ENCODE results near the gene CC2D2B. TPM values are rescaled to one million over a fixed set of nuclear protein-coding genes. Genes with fewer than 3 reads are reported as not detected.

The CC2D2B gene
- total RNA-seq, 1 experiment from 2014 or later = not detected

GRCh38 chr10:95867866-95868265 lies 39.9 kb upstream of the CC2D2B start:
- H3F3A ChIP-seq (ENCODE audit: insufficient read depth, low read depth) = no peaks in the 10 kb centered on the region
- ChIA-PET POLR2A (ENCODE audit: unreplicated experiment) (no interaction called here), CTCF (no interaction called here)
- H3K27ac ChIP-seq = no peak overlapping the region
- no peak for DNase-seq
- no peak for TF ChIP-seq EZH2 (IDR thresholded peaks at IDR 0.05; ENCODE audit: low read depth)
- TF ChIP-seq CTCF (conservative IDR thresholded peaks at IDR 0.05) = no peak
- BruUV-seq (replicated peaks) = no TSS peak
- H4K20me1 ChIP-seq (ENCODE audit: insufficient read depth) = no peaks in the 10 kb centered on the region
- H3K79me2 ChIP-seq (ENCODE audit: low read depth) = no peaks in the 10 kb centered on the region
- H3K4me1 ChIP-seq (replicated peaks; ENCODE audit: insufficient read depth) = no peaks in the 10 kb centered on the region
- H3K36me3 ChIP-seq (ENCODE audit: low read depth) = no peaks in the 10 kb centered on the region
- H3K9me3 ChIP-seq (ENCODE audit: insufficient read depth, low read depth) = no peaks in the 10 kb centered on the region
- intact Hi-C loops (cut with micrococcal nuclease; ENCODE audit: unreplicated experiment) = loop anchor here (10.0 kb wide), 1 partner anchor 493 kb away; no protein-coding TSS in a partner anchor
- H2AFZ ChIP-seq = no peak overlapping the region
- H3K4me3 ChIP-seq = no peak overlapping the region
- no peaks in the 10 kb centered on the region for H3K27me3 ChIP-seq (ENCODE audit: insufficient read depth, low read depth)
- H3K9me2 ChIP-seq (ENCODE audit: insufficient read depth) = no peaks in the 10 kb centered on the region
- H3K4me2 ChIP-seq = no peak overlapping the region

DNA sequence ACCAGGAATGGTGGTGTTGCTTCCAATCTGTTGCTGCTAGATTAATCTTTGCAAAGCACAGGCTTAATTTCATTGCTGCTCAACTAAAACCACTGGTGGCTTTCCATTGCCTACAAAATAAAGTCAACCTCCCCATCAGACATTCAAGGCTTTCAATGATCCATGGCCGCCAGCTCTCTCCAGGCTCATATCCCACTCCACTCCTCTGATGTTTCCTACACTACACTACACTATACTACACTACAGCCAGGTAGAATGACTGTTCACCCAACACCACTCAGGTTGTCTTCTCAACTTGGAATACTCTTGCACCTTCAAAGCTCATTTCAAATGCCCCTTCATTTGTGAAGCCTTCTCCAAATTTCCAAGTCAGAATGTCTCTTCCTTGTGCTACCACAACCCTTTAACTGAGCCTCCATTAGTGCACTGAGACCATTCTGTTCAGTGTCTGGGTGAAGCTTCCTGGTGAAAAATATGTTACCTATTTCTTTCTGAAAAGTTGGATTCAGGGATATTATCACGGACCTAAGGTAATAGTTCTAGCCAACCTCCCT lies 35.5 kb upstream of the CC2D2B start:
- Histone ChIP-seq H3K4me2 (no peak overlapping the region), H3K9me2 (ENCODE audit: insufficient read depth) (no peaks in the 10 kb centered on the region), H3K27ac (no peak overlapping the region), H3K4me1 (replicated peaks; ENCODE audit: insufficient read depth) (no peaks in the 10 kb centered on the region), H3K9me3 (ENCODE audit: insufficient read depth, low read depth) (no peaks in the 10 kb centered on the region), H3K36me3 (ENCODE audit: low read depth) (no peaks in the 10 kb centered on the region), H2AFZ (no peak overlapping the region), H3F3A (ENCODE audit: insufficient read depth, low read depth) (no peaks in the 10 kb centered on the region), H3K27me3 (ENCODE audit: insufficient read depth, low read depth) (no peaks in the 10 kb centered on the region), H4K20me1 (ENCODE audit: insufficient read depth) (no peaks in the 10 kb centered on the region), H3K79me2 (ENCODE audit: low read depth) (no peaks in the 10 kb centered on the region), H3K4me3 (no peak overlapping the region)
- intact Hi-C loops (cut with micrococcal nuclease; ENCODE audit: unreplicated experiment) = no loop called here
- BruUV-seq (replicated peaks) = no TSS peak
- ChIA-PET POLR2A (ENCODE audit: unreplicated experiment) (no interaction called here), CTCF (no interaction called here)
- DNase-seq = no peak
- TF ChIP-seq CTCF (conservative IDR thresholded peaks at IDR 0.05) (no peak), EZH2 (IDR thresholded peaks at IDR 0.05; ENCODE audit: low read depth) (no peak)

GRCh38 chr10:95873139-95873538 lies 34.6 kb upstream of the CC2D2B start:
- Histone ChIP-seq H3F3A (ENCODE audit: insufficient read depth, low read depth) (no peaks in the 10 kb centered on the region), H3K36me3 (ENCODE audit: low read depth) (no peaks in the 10 kb centered on the region), H2AFZ (no peak overlapping the region), H3K79me2 (ENCODE audit: low read depth) (no peaks in the 10 kb centered on the region), H3K4me1 (replicated peaks; ENCODE audit: insufficient read depth) (no peaks in the 10 kb centered on the region), H3K4me3 (no peak overlapping the region), H3K9me2 (ENCODE audit: insufficient read depth) (no peaks in the 10 kb centered on the region), H3K9me3 (ENCODE audit: insufficient read depth, low read depth) (no peaks in the 10 kb centered on the region), H3K27me3 (ENCODE audit: insufficient read depth, low read depth) (no peaks in the 10 kb centered on the region), H3K4me2 (no peak overlapping the region), H4K20me1 (ENCODE audit: insufficient read depth) (no peaks in the 10 kb centered on the region), H3K27ac (no peak overlapping the region)
- intact Hi-C loops (cut with micrococcal nuclease; ENCODE audit: unreplicated experiment) = no loop called here
- no TSS peak for BruUV-seq (replicated peaks)
- POLR2A ChIA-PET (ENCODE audit: unreplicated experiment) = no interaction called here
- CTCF ChIA-PET = no interaction called here
- no peak for DNase-seq
- TF ChIP-seq CTCF (conservative IDR thresholded peaks at IDR 0.05) = no peak
- TF ChIP-seq EZH2 (IDR thresholded peaks at IDR 0.05; ENCODE audit: low read depth) = no peak

All from PC-9 (cell line).